NCI-H1436 treated with DMSO at 0.1 percent for 48 hours (cell line): ENCODE data around the gene CCDC80.
A peak's percentile ranks its signal among the peaks of the same experiment; 100 is the strongest.
"Not testable (repeated sequence)": the region's sequence is repeated elsewhere in the genome, so short reads cannot be mapped to it uniquely, and the experiment has no call there.

Source experiments
- DNase-seq: peaks from one replicate; lab custom pipeline; 2025; lab: John Stamatoyannopoulos, UW

Gene CCDC80

GRCh38 chr3:112587336-112587735 lies 53.6 kb downstream of the CCDC80 start:
- no peak for DNase-seq

- no peak for DNase-seq
Observed at GRCh38 chr3:112585782-112586181, 55.2 kb downstream of the CCDC80 start.

- no peak for DNase-seq
Observed at GRCh38 chr3:112583105-112583504, 57.8 kb downstream of the CCDC80 start.

GRCh38 chr3:112582244-112582874 lies 58.6 kb downstream of the CCDC80 start:
- DNase-seq, result no peak

GRCh38 chr3:112579697-112580096 lies 61.2 kb downstream of the CCDC80 start:
- no peak for DNase-seq

GRCh38 chr3:112579232-112579631 lies 61.7 kb downstream of the CCDC80 start:
- no peak for DNase-seq

GRCh38 chr3:112572701-112573100 lies 68.2 kb downstream of the CCDC80 start:
- no peak for DNase-seq

GRCh38 chr3:112569265-112569664 lies 71.7 kb downstream of the CCDC80 start:
- no peak for DNase-seq

GRCh38 chr3:112568642-112569041 lies 72.3 kb downstream of the CCDC80 start:
- no peak for DNase-seq

- DNase-seq, result no peak
Observed at GRCh38 chr3:112564940-112565305, 76.0 kb downstream of the CCDC80 start.

GRCh38 chr3:112564247-112564939 lies 76.5 kb downstream of the CCDC80 start:
- not testable (repeated sequence) for DNase-seq

- peak; percentile 98 for DNase-seq
Observed at GRCh38 chr3:112561734-112562529, 79.0 kb downstream of the CCDC80 start, which contains the start of the genes ATG3 and SLC35A5. TSS of gene ATG3 (minus strand) at chr3:112561962. CDS start at chr3:112561528, 434 bp downstream. TSS of gene SLC35A5 (plus strand) at chr3:112562045. CDS start at chr3:112563404, 1,359 bp downstream.

GRCh38 chr3:112561484-112561733 lies 79.5 kb downstream of the CCDC80 start:
- no peak for DNase-seq

- no peak for DNase-seq
Observed at GRCh38 chr3:112560721-112561483, 80.0 kb downstream of the CCDC80 start.

- no peak for DNase-seq
Observed at GRCh38 chr3:112560307-112560706, 80.6 kb downstream of the CCDC80 start.

- no peak for DNase-seq
Observed at GRCh38 chr3:112557976-112558375, 83.0 kb downstream of the CCDC80 start.

- no peak for DNase-seq
Observed at GRCh38 chr3:112555535-112556170, 85.3 kb downstream of the CCDC80 start.

- DNase-seq, result no peak
Observed at GRCh38 chr3:112550859-112551258, 90.1 kb downstream of the CCDC80 start.
